HCT116 (cell line): Measurements from ENCODE around the gene MAPKAP1.

ENCODE experiments used
- CEBPB ChIP-seq: IDR thresholded peaks from 2 replicates; pipeline ENCODE4 v1.6.1; 2012; ENCODE audit warnings: low read depth
- CTCF ChIP-seq, 3 experiments: fragments of 200-600 bp in 1 of 3; sonication (generic) in 1 of 3; IDR thresholded peaks in 2 of 3; conservative IDR thresholded peaks in 1 of 3; 2 replicates each; pipeline ENCODE4 v1.5.1; 2012 to 2017; ENCODE audit warnings: low read depth in 2 of 3, low read length in 2 of 3, antibody characterized with exemption in 1 of 3, borderline replicate concordance in 1 of 3, control low read depth in 1 of 3, mild to moderate bottlenecking in 1 of 3, mixed read lengths in 1 of 3, mixed run types in 1 of 3, moderate library complexity in 1 of 3; ENCODE audit not compliant: insufficient read depth in 1 of 3
- EZH2 ChIP-seq: fragments of 200-600 bp; sonication (generic); IDR thresholded peaks from 2 replicates; pipeline ENCODE4 v1.6.1; 2017; ENCODE audit warnings: antibody characterized with exemption, mixed run types
- EZH2phosphoT487 ChIP-seq: fragments of 200-600 bp; IDR thresholded peaks from 2 replicates; pipeline ENCODE4 v1.6.1; 2018; ENCODE audit warnings: antibody characterized with exemption, borderline replicate concordance
- POLR2A ChIP-seq: IDR thresholded peaks from 2 replicates; pipeline ENCODE4 v1.7.0; 2011; ENCODE audit warnings: borderline replicate concordance; ENCODE audit not compliant: insufficient read depth, insufficient read length; ENCODE audit errors: extremely low read depth
- POLR2AphosphoS5 ChIP-seq: IDR thresholded peaks from 2 replicates; pipeline ENCODE4 v1.6.1; 2011; ENCODE audit warnings: mild to moderate bottlenecking, low read depth, low read length, moderate library complexity
- YY1 ChIP-seq: IDR thresholded peaks from 2 replicates; pipeline ENCODE4 v1.6.1; 2011; ENCODE audit warnings: low read length, low read depth, moderate library complexity, mild to moderate bottlenecking; ENCODE audit not compliant: insufficient replicate concordance; ENCODE audit errors: extremely low read depth
- TF ChIP-seq, protein P1 (sequence below): IDR thresholded peaks from 2 replicates; pipeline ENCODE4 v1.6.1; 2012; ENCODE audit warnings: low read depth

- no peak for TF ChIP-seq CTCF (IDR thresholded peaks at IDR 0.05 in 2 of 3, conservative IDR thresholded peaks at IDR 0.05 in 1 of 3; ENCODE audit: borderline replicate concordance in 1 of 3, insufficient read depth in 1 of 3, low read depth in 2 of 3, low read length in 2 of 3)
- TF ChIP-seq EZH2 = no peak
- no peak for TF ChIP-seq POLR2AphosphoS5
- no peak for TF ChIP-seq POLR2A
- TF ChIP-seq, protein P1, sequence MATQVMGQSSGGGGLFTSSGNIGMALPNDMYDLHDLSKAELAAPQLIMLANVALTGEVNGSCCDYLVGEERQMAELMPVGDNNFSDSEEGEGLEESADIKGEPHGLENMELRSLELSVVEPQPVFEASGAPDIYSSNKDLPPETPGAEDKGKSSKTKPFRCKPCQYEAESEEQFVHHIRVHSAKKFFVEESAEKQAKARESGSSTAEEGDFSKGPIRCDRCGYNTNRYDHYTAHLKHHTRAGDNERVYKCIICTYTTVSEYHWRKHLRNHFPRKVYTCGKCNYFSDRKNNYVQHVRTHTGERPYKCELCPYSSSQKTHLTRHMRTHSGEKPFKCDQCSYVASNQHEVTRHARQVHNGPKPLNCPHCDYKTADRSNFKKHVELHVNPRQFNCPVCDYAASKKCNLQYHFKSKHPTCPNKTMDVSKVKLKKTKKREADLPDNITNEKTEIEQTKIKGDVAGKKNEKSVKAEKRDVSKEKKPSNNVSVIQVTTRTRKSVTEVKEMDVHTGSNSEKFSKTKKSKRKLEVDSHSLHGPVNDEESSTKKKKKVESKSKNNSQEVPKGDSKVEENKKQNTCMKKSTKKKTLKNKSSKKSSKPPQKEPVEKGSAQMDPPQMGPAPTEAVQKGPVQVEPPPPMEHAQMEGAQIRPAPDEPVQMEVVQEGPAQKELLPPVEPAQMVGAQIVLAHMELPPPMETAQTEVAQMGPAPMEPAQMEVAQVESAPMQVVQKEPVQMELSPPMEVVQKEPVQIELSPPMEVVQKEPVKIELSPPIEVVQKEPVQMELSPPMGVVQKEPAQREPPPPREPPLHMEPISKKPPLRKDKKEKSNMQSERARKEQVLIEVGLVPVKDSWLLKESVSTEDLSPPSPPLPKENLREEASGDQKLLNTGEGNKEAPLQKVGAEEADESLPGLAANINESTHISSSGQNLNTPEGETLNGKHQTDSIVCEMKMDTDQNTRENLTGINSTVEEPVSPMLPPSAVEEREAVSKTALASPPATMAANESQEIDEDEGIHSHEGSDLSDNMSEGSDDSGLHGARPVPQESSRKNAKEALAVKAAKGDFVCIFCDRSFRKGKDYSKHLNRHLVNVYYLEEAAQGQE = no peak
- no peak for TF ChIP-seq EZH2phosphoT487
- TF ChIP-seq YY1 = no peak
- TF ChIP-seq CEBPB = no peak
Measured at GRCh38 chr9:125434986-125435775, 271.8 kb downstream of the MAPKAP1 start.
